ENCODE data around the gene SLC52A1.

Gene SLC52A1

GRCh38 chr17:4986403-4986802, 48.8 kb downstream of the SLC52A1 start:
- Histone ChIP-seq H3K4me3 (ENCODE audit: low read depth in 1 of 2, low read length in 2 of 2) (peak overlapping the region; percentile 65 to 78), H3K27me3 (ENCODE audit: low read depth, low read length) (no peaks in the 10 kb centered on the region), H3K9me3 (ENCODE audit: control insufficient read depth in 1 of 2, low read length in 2 of 2) (no peaks in the 10 kb centered on the region), H3K36me3 (ENCODE audit: control insufficient read depth in 1 of 2, insufficient read depth in 2 of 2, low read length in 2 of 2) (peaks cover 10 to 27% of the 10 kb centered on the region in 2 donors), H3K4me1 (ENCODE audit: control insufficient read depth in 1 of 2, insufficient read depth in 2 of 2, low read length in 2 of 2) (peaks cover 15 to 24% of the 10 kb centered on the region in 2 donors), H3K27ac (ENCODE audit: low read length) (peak overlapping the region; percentile 82)
